Measurements from ENCODE around the gene TCHP.
A peak's percentile ranks its signal among the peaks of the same experiment; 100 is the strongest.

The TCHP gene

GRCh38 chr12:109905301-109905700, 5.2 kb downstream of the TCHP start:
- CTCF ChIA-PET: no interaction called here
- DNase-seq: no peak
- no peak overlapping the region for H3K4me3 Mint-ChIP-seq
- H3K36me3 Mint-ChIP-seq: peaks cover 59% of the 10 kb centered on the region
- no peak overlapping the region for H3K27ac Mint-ChIP-seq
- H3K9me3 Mint-ChIP-seq: no peaks in the 10 kb centered on the region
- H3K4me1 Mint-ChIP-seq: peaks cover 16% of the 10 kb centered on the region
- H3K27me3 Mint-ChIP-seq: no peaks in the 10 kb centered on the region

GRCh38 chr12:109910254-109910968, 10.3 kb downstream of the TCHP start:
- DNase-seq: no peak
- no peaks in the 10 kb centered on the region for H3K27me3 Mint-ChIP-seq
- H3K27ac Mint-ChIP-seq: no peak overlapping the region
- H3K36me3 Mint-ChIP-seq: peaks cover 64% of the 10 kb centered on the region
- H3K9me3 Mint-ChIP-seq: no peaks in the 10 kb centered on the region
- CTCF ChIA-PET: interaction anchor here (0.9 to 1.7 kb wide), 5 partner anchors 10 to 57 kb away, joined by 3 to 7 read pairs (median 5); partner anchors contain the start of gene TCHP
- no peak overlapping the region for H3K4me3 Mint-ChIP-seq
- no peaks in the 10 kb centered on the region for H3K4me1 Mint-ChIP-seq

GRCh38 chr12:109910969-109911348, 10.9 kb downstream of the TCHP start:
- Mint-ChIP-seq H3K4me1 (no peaks in the 10 kb centered on the region), H3K4me3 (no peak overlapping the region), H3K27ac (no peak overlapping the region), H3K36me3 (peaks cover 65% of the 10 kb centered on the region), H3K27me3 (no peaks in the 10 kb centered on the region), H3K9me3 (no peaks in the 10 kb centered on the region)
- CTCF ChIA-PET: interaction anchor here (0.9 to 1.7 kb wide), 4 partner anchors 10 to 57 kb away, joined by 3 to 7 read pairs (median 5); partner anchors contain the start of gene TCHP
- peak; percentile 43 for DNase-seq

- H3K4me3 Mint-ChIP-seq: no peak overlapping the region
- no peak for DNase-seq
- H3K27me3 Mint-ChIP-seq: no peaks in the 10 kb centered on the region
- no peaks in the 10 kb centered on the region for H3K9me3 Mint-ChIP-seq
- peak overlapping the region; percentile 58 for H3K27ac Mint-ChIP-seq
- CTCF ChIA-PET: no interaction called here
- peaks cover 68% of the 10 kb centered on the region for H3K36me3 Mint-ChIP-seq
- no peaks in the 10 kb centered on the region for H3K4me1 Mint-ChIP-seq
These were observed 12.8 kb downstream of the TCHP start for GRCh38 chr12:109912855-109913321.

GRCh38 chr12:109914461-109914860, 14.4 kb downstream of the TCHP start:
- Mint-ChIP-seq H3K4me3 (no peak overlapping the region), H3K4me1 (no peaks in the 10 kb centered on the region), H3K9me3 (no peaks in the 10 kb centered on the region), H3K27me3 (no peaks in the 10 kb centered on the region), H3K27ac (peak overlapping the region; percentile 30), H3K36me3 (peaks cover 66% of the 10 kb centered on the region)
- CTCF ChIA-PET: no interaction called here
- DNase-seq: no peak

- DNase-seq: no peak
- H3K36me3 Mint-ChIP-seq: peaks cover 68% of the 10 kb centered on the region
- H3K4me3 Mint-ChIP-seq: no peak overlapping the region
- peak overlapping the region; percentile 55 for H3K27ac Mint-ChIP-seq
- no peaks in the 10 kb centered on the region for H3K9me3 Mint-ChIP-seq
- CTCF ChIA-PET: no interaction called here
- no peaks in the 10 kb centered on the region for H3K27me3 Mint-ChIP-seq
- H3K4me1 Mint-ChIP-seq: no peaks in the 10 kb centered on the region
These were observed 15.3 kb downstream of the TCHP start for GRCh38 chr12:109915171-109916040.

- no peaks in the 10 kb centered on the region for H3K4me1 Mint-ChIP-seq
- H3K36me3 Mint-ChIP-seq: peaks cover 67% of the 10 kb centered on the region
- no peak overlapping the region for H3K4me3 Mint-ChIP-seq
- H3K27ac Mint-ChIP-seq: no peak overlapping the region
- no peaks in the 10 kb centered on the region for H3K9me3 Mint-ChIP-seq
- CTCF ChIA-PET: no interaction called here
- no peaks in the 10 kb centered on the region for H3K27me3 Mint-ChIP-seq
- DNase-seq: no peak
These were observed 16.0 kb downstream of the TCHP start for GRCh38 chr12:109916045-109916444.

- Mint-ChIP-seq H3K4me1 (no peaks in the 10 kb centered on the region), H3K4me3 (no peak overlapping the region), H3K27ac (no peak overlapping the region), H3K27me3 (no peaks in the 10 kb centered on the region), H3K9me3 (no peaks in the 10 kb centered on the region), H3K36me3 (peaks cover 56% of the 10 kb centered on the region)
- CTCF ChIA-PET: no interaction called here
- no peak for DNase-seq
These were observed 19.4 kb downstream of the TCHP start for GRCh38 chr12:109919456-109919855.

GRCh38 chr12:109920261-109920780, 20.2 kb downstream of the TCHP start:
- no peak for DNase-seq
- CTCF ChIA-PET: no interaction called here
- Mint-ChIP-seq H3K4me3 (no peak overlapping the region), H3K27me3 (no peaks in the 10 kb centered on the region), H3K36me3 (peaks cover 49% of the 10 kb centered on the region), H3K4me1 (no peaks in the 10 kb centered on the region), H3K27ac (no peak overlapping the region), H3K9me3 (no peaks in the 10 kb centered on the region)

- DNase-seq: no peak
- Mint-ChIP-seq H3K27me3 (no peaks in the 10 kb centered on the region), H3K4me1 (no peaks in the 10 kb centered on the region), H3K4me3 (no peak overlapping the region), H3K9me3 (no peaks in the 10 kb centered on the region), H3K36me3 (peaks cover 37% of the 10 kb centered on the region), H3K27ac (no peak overlapping the region)
- CTCF ChIA-PET: no interaction called here
These were observed 21.9 kb downstream of the TCHP start for GRCh38 chr12:109921982-109922381.

- CTCF ChIA-PET: no interaction called here
- Mint-ChIP-seq H3K4me1 (no peaks in the 10 kb centered on the region), H3K27ac (no peak overlapping the region), H3K4me3 (no peak overlapping the region), H3K27me3 (no peaks in the 10 kb centered on the region), H3K36me3 (peaks cover 30% of the 10 kb centered on the region), H3K9me3 (no peaks in the 10 kb centered on the region)
- DNase-seq: no peak
These were observed 23.0 kb downstream of the TCHP start for GRCh38 chr12:109923038-109923437.

GRCh38 chr12:109923481-109924245, 23.6 kb downstream of the TCHP start:
- Mint-ChIP-seq H3K27ac (no peak overlapping the region), H3K9me3 (no peaks in the 10 kb centered on the region), H3K4me3 (no peak overlapping the region), H3K36me3 (peaks cover 28% of the 10 kb centered on the region), H3K4me1 (no peaks in the 10 kb centered on the region), H3K27me3 (no peaks in the 10 kb centered on the region)
- CTCF ChIA-PET: interaction anchor here (1.7 kb wide), 1 partner anchor 14 kb away, joined by 3 read pairs; no protein-coding TSS in a partner anchor
- no peak for DNase-seq

GRCh38 chr12:109925185-109925840, 25.2 kb downstream of the TCHP start:
- H3K36me3 Mint-ChIP-seq: peaks cover 26% of the 10 kb centered on the region
- CTCF ChIA-PET: interaction anchor here (1.3 to 2.4 kb wide), 3 partner anchors 15 to 71 kb away, joined by 3 to 21 read pairs (median 3); no protein-coding TSS in a partner anchor

More at GRCh38 chr12:109925185-109925840, 25.2 kb downstream of the TCHP start:
- H3K9me3 Mint-ChIP-seq: no peaks in the 10 kb centered on the region
- no peaks in the 10 kb centered on the region for H3K4me1 Mint-ChIP-seq
- peak overlapping the region; percentile 69 for H3K27ac Mint-ChIP-seq
- no peak for DNase-seq
- H3K4me3 Mint-ChIP-seq: no peak overlapping the region
- H3K27me3 Mint-ChIP-seq: no peaks in the 10 kb centered on the region
